GF-D8 (cell line): ENCODE measurements around the gene IFT27.

Experiments used
- DNase-seq: peaks from one replicate; lab custom pipeline; 2025; lab: John Stamatoyannopoulos, UW

Gene IFT27, protein sequence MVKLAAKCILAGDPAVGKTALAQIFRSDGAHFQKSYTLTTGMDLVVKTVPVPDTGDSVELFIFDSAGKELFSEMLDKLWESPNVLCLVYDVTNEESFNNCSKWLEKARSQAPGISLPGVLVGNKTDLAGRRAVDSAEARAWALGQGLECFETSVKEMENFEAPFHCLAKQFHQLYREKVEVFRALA

DNA sequence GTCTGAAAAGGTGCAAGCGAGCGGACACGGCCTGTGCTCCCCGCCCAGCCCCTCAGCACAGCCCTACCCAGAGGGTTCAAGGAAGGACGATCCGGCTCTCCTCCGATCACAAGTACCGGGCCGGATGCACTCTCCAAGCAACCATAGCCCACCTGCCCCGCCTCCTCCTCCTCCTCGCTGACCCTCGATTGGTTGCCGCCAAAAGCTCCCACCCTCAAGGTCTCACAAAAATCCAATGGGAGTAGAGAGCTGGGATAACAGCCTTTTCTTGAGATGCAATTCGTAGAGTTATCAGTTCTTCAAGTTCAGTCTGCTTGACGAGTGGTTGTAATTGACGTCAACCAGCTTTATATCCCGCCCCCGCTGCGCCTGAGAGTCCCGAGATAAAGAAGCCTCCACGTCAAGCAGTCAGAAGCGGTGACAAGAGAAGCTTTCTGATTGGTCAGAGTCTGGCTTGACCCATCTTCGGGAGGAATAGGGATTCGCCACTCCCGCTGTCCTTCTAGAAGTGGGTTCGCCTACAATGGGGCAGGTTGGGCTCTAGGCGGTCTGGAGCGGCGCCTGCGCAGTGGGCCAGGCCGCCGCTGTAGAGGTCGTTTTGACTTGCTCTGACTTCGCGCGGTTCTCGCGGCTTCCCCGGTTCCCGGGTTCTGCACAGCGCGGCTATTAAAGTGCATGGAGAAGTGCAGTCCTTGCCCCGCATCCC is at the start of gene IFT27:
TSS of gene IFT27 (minus strand) at position 156 of the 706 bp plus-strand sequence. CDS start 412 bp downstream, outside the sequence.
- peak; percentile 96 for DNase-seq

DNA sequence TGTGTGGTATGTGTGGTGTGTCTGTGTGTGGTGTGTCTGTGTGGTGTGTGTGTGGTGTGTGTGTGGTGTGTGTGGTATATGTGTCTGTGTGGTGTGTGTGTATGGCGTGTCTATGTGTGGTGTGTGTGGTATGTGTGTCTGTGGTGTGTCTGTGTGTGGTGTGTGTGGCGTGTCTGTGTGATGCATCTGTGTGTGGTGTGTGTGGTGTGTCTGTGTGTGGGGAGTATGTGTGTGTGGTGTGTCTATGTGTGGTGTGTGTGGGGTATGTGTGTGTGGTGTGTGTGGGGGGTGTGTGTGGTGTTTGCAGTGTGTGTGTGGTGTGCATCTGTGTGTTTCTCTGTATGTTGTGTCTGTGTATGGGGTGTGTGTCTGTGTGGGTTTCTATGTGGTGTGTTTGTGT is 48.7 kb upstream of the IFT27 start:
- no peak for DNase-seq

DNA sequence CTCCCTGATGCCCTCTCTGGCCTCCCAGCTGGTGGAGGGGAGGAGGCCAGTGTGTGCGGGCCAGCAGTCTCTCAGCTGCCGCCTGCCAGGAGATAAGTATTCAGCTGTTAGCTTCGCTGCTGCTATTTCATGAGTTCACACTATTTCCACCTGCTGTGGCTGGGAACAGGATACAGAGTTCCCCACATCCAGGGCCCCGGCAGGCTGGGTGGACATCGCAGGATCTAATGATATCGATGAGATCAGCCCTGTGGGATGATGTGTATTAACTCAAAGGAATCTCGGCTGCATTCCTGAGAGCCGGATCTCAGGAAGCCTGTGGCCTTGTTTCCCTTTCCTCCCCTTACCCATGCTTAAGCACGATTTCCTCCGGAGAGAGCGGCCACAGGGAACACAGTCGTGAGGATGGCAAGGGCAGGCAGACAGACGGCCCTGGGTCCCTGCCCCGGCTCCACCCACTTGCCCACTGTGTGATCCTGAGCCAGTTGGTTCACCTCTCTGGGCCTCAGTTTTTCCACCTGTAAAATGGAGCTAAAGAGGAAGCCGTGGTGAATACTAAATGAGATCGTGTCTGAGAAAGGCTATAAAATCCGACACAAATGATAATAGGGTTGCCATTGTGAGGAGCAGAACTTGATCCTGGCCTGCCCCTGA is 47.4 kb upstream of the IFT27 start:
- no peak for DNase-seq

DNA sequence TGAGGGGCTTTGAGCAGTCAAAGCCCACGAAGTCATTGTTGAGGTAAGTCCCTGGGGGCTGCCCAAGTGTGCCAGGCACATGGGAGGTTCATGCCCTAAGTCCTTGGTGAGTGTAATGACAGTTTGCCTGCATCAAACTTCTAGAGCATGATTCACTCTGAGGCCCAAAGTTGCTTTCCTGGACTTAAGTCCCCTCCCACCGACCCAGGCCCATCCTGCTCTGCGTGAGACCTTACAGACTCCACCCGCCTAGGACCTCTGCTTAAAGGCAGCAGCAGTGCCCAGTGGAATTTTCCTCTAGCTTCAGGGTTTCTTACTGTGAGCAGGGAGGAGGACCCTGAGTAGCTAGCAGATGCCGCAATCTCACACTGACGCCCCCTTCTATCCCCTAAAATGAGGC is 46.7 kb upstream of the IFT27 start:
- no peak for DNase-seq

DNA sequence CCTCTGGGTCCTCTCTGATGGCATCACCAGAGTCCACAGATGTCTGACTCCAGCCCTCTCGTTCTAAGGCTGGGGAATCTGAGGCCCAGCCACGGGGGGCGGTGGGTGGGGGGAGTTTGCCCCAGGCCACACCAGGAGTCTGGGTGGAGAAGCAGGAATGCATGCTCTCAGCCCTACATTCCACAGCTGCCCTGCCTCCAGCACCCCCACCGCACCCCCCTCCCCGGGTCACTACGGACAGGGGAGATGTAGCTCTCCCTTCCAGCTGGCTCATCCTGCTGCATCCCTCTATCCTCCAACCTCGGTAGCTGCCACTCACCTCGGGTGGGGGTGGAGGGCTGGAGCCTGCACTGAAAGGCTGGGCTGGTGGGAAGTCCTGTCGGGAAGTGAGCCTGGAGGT is 43.2 kb upstream of the IFT27 start:
- DNase-seq, result no peak

DNA sequence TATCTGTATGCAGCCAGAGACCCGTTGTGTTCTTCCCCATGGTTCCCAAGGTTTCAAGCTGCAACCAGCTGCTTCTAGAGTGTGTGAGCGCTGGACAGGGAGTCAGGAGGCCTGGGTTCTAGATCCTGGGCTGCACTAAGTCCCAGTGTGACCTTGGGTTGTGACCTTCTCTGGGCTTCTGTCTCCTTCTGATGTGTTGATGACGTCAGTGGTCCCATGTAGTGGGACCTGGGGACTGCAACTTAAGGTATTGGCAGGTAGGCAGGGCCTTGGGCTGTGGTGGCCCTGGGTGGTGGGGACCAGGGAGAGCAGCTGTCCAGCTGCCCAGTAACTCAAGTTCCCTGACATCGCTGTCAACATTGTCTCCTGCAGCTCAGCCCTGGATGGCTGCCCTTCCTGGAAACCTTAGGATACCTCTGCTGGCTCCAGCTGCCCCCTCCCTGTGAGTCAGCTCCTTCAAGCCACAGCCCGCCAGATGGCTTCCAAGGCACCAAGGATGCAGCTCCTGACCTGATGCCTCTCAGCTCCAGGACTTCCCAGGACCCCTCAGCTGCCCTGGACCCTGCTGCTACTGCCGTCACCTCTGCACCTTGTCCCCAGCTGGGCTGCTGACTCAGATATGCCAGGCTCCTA is 42.2 kb upstream of the IFT27 start:
- no peak for DNase-seq

DNA sequence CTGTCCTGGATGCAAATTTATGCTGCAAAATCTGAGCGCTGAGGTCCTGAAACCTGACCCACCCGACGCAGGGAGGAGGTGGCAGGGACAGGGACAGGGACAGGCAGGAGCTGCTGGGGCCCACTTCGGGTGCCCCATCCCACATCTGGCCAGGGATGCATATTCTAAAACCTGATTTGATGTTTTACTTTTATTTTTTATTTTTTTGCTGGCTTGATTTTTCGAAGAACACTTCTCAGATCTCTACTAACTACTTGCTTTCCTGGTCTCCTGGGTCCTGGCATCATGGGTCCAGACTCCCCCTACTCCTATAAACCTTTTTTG is 41.6 kb upstream of the IFT27 start:
- no peak for DNase-seq

DNA sequence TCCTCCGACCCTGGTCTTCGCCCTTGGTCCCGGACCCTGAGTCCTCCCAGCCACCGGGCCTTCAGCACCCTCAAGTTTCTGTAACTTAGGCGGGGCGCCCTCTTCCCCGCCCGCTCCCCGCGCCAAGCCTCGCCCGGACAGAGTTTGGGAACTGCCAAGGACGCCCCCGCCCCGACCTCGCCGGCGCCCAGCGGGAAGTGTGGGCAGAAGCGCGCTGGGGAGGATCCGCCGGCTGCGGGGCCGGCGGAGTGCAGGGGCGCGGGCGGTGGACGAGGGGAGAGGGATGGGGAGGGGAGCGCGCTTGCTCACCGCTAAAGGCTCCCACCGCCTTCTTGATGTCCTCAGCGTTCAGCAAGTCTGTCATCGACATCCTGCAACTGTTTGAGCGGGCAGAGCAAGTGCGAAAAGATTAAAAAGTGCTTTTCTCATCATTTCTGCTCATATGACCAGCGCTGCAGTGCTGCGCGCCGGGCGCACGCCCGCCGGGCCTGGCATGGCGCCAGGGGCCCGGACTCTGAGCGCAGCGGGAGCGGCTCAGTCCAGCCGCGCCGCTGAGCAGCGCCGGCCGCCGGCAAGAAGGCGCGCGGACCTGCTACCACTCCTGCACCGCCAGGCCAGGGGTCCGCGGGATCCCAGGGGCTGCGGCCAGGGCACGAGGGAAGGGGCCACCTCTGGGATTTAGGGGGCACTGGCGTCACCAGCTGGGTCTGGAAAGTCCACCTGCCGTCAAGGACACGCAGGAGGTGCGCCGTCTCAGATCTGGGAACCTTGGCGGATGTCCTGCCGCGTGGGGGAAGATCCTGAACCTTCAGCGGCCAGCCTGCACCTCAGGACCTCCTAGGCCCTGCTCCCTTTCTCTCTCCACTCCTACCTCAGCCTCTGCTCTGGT is 41.0 kb upstream of the IFT27 start, which contains the start of gene PVALB:
TSS of gene PVALB (minus strand) at position 400 of the 889 bp plus-strand sequence. CDS start at position 370, 30 bp downstream.
- no peak for DNase-seq

DNA sequence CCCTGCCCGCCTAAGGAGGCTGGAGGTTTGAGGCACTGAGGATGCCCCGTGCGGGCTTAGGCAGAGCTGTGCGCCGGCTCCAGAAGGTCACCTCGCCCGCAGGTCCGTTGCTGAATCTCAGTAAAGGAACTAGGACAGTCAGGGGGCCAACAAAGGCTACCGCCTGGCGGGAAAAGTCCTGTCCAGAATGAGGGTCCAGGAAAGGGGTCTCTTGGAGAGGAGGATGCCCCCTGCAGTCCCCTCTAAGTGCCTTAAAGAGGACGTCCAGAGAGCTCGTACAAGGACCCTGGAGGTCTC is 40.4 kb upstream of the IFT27 start:
- DNase-seq, result no peak

DNA sequence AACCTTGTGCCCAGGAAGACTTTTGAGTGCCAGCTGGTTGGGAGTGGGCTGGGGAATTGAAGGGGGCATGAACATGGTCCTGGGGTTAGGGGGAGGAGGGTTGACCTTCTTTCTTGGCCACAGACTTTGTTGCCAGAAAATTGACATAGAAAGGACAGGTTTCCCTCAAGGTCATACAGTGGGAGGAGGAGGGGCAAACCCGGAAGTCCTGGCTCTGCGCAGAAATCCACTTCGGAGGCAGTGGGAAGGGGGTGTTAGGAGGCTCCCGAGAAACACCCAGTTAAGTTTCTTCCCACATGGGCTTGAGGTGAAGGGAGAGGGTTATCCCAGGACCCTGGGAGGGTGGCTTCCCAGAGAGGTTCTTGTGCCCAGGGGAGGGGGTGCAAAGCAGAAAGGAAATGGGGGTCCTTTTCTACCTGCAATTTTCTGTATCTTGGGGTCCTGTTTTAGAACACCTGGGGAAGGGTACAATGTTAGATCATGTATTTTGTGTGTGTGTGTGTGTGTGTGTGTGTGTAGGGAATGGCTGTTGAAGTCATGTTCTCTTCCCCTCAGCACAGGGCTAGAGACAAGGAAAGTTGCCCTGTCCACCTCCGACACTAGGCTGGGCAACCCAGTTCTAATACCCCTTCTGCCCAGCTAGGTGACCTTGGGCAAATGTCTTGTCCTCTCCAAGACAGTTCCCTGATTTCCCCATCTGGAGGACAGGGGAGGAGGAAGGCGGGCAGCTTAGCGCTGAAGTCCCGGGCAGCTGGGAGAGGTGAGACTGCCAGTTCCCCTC is 39.8 kb upstream of the IFT27 start:
- no peak for DNase-seq

DNA sequence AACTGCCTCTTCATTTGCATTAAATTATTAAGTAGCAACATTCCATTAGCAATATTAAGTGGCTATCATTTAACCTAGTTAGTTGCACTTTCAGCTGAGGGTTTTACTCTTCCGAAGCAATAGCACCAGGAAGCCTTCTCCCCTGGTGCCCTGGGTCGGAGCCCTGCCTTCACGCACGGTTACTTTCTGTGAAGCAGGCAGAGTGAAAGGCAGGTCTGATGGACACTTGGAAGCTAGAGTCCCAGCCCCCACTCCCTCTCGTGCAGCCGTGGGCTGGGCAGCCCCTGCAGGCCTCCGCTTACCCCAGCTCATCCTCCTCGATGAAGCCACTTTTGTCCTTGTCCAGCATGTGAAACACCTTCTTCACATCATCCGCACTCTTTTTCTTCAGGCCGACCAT is 38.9 kb upstream of the IFT27 start:
- no peak for DNase-seq

DNA sequence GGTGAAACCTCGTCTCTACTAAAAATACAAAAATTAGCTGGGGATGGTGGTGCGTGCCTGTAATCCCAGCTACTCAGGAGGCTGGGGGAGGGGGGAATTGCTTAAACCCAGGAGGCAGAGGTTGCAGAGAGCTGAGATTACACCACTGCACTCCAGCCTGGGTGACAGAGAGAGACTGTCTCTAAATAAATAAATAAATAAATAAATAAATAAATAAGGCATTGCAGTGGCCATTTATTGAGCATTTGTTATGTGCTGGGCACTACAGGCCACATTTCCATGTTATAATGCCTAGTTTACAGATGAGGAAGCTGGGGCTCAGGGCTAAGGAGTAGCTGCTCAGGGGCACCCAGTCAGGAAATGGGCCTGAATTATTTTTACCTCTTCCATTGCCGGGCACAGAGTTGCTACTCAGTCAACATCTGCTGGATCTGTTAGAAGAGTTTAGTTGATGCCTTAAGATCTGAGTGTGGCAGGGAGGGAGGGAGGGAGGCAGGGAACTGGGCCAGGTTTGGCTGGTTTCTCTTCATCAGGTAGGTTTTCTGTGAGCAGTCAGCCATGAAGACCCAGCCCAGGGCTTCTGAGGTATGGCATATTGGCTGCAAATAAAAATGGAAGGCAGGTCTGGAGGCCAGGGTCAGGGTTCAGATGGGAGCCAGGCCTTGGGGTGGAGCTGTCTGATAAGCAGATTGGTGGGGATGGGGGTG is 35.3 kb upstream of the IFT27 start:
- no peak for DNase-seq

DNA sequence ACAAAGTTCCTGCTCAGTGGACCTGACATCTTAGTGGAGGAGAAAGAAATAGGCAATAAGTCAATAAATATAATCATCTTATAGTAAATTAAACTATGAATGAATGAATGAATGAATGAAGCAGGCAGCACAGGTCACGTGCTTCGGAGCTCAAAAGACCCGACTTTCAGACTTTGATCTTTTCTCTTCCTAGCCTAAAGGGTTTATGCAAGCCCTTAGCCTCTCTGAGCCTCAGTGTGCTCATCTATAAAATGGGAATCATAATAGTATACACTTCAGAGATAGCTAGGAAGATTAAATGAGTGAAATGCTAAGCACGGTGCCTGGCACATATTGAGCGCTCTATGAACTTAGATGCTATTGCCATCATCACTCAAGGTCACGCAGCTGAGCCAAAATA is 33.4 kb upstream of the IFT27 start:
- no peak for DNase-seq

DNA sequence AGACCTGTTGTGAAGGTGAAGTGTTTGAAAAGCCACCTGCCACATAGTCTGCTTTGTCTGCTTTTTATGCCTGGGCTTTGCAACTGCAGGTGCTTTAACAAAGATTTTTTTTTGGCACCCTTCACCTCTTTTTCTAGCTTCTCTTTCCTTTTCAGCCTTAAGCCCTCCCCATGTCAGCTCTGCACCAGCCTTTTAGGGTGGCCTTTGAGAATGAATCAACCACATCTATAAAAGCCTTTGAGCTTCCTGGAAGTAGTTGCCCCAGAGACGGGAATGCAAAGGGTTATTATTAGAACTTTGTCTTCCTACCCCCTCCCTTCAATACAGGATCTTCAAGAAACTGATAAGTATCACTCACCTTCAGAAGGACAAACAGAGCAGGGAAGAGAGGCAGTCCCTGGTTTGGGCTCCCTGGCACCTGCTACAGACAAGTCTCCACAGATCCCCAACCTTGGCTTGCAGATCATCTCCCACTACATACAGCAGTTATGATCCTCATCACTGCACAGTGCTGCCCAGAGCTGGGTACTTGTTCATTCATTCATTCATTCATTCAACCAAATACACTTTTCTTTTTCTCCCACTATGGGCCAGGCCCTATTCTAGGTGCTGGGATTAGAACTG is 32.9 kb upstream of the IFT27 start:
- DNase-seq, result no peak

DNA sequence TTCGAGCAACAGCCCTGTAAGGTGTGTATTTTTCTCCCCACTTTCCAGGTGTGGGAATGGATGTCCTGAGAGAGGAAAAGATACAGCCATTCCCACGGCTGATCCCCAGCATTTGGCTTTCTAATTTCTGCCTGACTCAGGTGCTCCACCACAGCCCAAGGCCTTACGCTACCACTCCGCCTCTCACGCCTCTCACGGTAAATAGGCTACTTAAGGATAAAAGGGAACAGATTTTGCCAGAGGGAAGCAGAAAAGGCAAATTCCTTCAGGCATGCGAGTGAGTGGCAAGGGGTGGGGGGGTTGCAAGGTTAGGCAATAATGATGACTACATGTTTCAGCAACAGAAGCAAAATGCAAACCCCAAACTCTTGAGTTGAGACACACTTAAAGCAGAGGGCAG is 31.7 kb upstream of the IFT27 start:
- no peak for DNase-seq

DNA sequence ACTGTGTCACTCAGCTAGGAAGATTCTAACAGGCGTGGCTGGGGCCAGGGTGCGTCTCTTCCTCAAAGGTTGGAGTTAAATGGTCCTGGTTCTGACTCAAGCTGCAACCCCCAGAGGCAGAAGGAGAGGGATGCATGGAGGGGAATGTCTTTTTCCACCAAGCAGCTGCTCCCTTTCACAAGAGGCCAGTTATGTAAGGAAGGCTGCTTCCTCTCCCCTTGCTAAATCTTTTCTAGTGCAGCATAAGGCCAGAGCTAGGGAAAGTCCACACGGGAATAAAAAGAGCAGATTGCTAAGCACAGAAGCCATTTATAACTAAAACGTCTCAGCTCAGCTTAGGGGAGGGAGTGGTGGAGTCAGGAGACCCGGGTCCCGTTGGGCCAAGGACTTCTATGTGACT is 30.9 kb upstream of the IFT27 start:
- no peak for DNase-seq

DNA sequence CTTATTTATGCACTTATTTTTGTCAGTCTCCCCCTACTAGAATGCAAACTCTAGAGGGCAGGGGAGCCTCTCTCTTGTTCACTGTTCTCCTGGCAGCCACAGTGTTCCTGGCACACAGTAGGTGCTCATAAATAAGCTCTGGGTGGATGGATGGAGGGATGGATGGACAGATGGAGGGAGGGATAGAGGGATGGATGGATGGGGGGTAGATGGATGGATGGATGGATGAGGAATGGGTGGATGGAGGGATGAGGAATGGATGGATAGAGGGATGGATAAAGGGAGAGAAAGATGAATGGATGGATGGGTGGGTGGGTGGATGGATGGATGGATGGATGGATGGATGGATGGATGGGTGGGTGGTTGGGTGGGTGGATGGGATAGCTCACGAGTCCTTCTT is 27.4 kb upstream of the IFT27 start:
- DNase-seq, result no peak

DNA sequence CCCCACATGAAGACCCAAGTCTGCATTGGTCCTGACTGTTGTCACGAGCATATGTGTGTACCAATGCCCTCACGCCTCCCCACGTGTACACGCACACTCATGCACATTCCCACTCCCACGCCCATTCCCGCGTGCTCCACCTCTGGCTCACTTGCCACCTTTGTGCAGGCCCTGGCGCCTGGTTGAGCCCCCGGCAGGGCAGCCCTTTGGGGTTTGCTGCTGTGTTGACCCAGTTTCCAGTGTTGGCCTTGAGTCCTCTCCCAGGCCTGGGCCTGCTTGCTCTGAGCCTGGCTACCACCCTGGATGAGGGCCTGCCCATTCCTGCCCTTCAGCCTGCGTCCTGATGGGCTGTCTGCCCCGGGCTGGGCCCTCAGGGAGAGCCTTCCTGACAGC is 22.8 kb upstream of the IFT27 start:
- DNase-seq, result no peak

DNA sequence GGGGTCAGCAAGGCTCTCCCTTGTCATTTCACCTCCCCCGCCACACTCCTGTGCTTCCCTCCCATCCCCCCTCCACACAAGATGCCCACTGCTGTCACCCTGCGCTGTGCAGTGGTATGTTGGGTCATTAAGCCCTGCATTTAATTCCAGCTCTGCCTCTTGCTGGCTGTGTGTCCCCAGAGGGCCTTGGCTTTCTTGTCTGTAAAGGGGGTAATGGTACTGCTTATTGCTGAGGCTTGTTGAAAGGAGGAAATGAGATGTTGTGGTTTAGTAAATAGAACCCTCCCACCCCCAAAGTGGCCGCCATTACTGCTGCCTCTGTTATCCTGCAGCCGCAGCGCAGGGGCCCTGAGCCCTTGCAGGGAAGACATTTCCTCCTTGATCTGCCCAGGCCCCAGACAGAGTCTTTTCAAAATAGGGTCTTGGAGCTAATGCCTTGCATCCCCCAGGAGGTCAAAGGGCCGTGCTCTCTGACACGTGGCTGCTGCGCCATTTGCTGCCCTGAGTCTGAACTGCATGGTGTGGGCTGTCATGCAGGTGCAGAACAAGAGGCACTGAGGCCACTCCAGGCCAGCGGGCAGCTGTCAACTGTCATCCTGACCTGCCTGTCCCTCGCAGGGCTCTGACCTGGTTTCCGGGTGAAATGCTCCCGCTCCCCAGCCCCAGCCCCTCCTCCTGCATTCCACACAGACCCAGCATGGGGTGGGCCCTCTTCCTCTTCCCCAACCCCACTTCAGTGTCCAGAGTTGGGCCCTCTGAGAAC is 22.2 kb upstream of the IFT27 start:
- DNase-seq, result no peak

DNA sequence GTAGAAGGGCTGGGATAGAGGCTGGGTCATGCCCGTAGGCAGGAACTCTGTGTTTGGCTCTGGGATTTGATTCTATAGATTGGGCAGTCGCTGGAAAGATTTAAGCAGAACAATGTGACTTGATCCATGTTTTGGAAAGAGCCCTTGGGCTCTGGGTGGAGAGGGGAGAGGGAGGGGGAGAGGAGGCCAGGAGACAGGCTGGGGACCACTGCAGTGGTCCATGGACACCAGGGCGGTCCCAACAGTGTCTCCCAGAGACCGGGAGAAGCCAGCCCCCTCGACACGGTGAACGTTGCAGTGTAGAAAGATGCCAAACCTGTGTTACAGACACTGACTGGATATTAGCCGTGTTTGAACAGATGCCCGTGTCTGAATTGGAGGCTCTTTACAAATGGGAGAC is 21.5 kb upstream of the IFT27 start:
- no peak for DNase-seq
